Measurements from ENCODE around the gene DHDH. TPM values are rescaled to one million over a fixed set of nuclear protein-coding genes. Genes with fewer than 3 reads are reported as not detected.

The DHDH gene
- total RNA-seq, 3 donors from 2014 or later (not counting 1 experiment from before 2014, with no cell fraction given) = not detected

DNA sequence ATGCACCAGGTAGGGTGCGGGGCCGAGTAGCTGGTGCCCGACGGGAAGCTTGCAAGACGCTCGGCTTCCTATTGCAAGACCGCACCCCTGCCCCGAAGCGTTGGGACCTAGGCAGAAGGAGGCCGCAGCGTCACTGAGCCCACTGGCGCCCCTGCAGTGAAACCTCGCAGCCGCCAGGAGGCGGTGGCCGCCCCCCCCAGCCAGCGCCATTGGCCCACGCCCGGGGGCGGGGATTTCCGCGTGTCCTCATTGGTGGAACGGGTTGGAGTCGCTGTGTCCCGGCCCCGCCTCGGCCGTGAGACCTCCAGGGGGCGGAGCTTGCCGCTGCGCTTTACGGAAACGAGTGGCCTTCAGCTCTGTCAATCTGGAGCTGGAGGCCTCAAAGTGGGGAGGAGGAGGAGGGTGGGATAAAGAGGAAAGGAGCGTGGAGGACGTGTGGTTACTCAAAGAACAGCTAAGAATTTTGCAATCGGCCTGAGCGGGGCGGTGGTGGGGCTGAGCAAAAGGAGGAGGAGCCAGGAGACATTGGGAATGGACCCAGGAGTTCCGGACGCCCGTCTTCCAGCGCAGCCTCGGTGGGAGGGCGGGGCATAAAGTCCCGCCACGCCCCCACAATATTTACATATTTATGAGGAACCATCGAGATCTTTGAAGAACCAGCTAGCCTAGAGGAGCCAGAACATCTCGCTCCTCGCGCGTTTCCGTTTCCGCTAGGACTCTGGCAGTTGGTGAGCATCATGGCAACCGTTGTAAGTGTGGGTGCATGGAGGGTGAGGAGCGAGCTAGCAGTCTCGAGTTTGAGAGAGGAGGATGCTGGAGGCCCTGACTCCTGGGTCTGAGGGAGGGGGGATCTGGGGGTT lies 59.9 kb downstream of the DHDH start, which contains the start of the genes GYS1 and RUVBL2:
TSS of gene GYS1 (minus strand) at position 135 of the 860 bp plus-strand sequence. CDS start 197 bp downstream, outside the sequence.
TSS of gene RUVBL2 (plus strand) at position 713 of the 860 bp plus-strand sequence. CDS start at position 738, 25 bp downstream.
- no peaks in the 10 kb centered on the region for H3K27me3 Mint-ChIP-seq (ENCODE audit: low read depth in 2 of 2)
- peak within 1 kb of the TSS; percentile 97 for H3K4me3 Mint-ChIP-seq
- DNase-seq (peak; percentile 98 to 100), ATAC-seq (peak; percentile 90 to 98 (median 92))
- Histone ChIP-seq H3K9me3 (ENCODE audit: control insufficient read depth, insufficient read depth, low read length) (no peaks in the 10 kb centered on the region), H3K27ac (ENCODE audit: low read length) (peak within 1 kb of the TSS; percentile 86), H3K36me3 (ENCODE audit: control insufficient read depth, insufficient read depth, low read length) (peaks cover 4% of the 10 kb centered on the region), H3K27me3 (ENCODE audit: control insufficient read depth, insufficient read depth, low read length) (no peaks in the 10 kb centered on the region), H3K4me1 (ENCODE audit: control insufficient read depth, insufficient read depth, low read length) (peaks cover 31% of the 10 kb centered on the region), H3K4me3 (ENCODE audit: low read length) (peak within 1 kb of the TSS; percentile 79)
- intact Hi-C loops (cut with micrococcal nuclease) = loop anchor here (10.0 kb wide), 2 partner anchors 151 to 359 kb away; partner anchors contain the start of gene DBP
- H3K9me3 Mint-ChIP-seq = no peaks in the 10 kb centered on the region
- peaks cover 28 to 51% of the 10 kb centered on the region in 2 donors for H3K4me1 Mint-ChIP-seq
- peak within 1 kb of the TSS; percentile 94 to 97 for H3K27ac Mint-ChIP-seq
- no peaks in the 10 kb centered on the region for H3K36me3 Mint-ChIP-seq
- under 1% methylated on average over 56 of the region's 56 CpGs for WGBS (ENCODE audit: insufficient coverage)
- TF ChIP-seq, protein P1, sequence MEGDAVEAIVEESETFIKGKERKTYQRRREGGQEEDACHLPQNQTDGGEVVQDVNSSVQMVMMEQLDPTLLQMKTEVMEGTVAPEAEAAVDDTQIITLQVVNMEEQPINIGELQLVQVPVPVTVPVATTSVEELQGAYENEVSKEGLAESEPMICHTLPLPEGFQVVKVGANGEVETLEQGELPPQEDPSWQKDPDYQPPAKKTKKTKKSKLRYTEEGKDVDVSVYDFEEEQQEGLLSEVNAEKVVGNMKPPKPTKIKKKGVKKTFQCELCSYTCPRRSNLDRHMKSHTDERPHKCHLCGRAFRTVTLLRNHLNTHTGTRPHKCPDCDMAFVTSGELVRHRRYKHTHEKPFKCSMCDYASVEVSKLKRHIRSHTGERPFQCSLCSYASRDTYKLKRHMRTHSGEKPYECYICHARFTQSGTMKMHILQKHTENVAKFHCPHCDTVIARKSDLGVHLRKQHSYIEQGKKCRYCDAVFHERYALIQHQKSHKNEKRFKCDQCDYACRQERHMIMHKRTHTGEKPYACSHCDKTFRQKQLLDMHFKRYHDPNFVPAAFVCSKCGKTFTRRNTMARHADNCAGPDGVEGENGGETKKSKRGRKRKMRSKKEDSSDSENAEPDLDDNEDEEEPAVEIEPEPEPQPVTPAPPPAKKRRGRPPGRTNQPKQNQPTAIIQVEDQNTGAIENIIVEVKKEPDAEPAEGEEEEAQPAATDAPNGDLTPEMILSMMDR (IDR thresholded peaks at IDR 0.05) = peak; percentile 97

DNA sequence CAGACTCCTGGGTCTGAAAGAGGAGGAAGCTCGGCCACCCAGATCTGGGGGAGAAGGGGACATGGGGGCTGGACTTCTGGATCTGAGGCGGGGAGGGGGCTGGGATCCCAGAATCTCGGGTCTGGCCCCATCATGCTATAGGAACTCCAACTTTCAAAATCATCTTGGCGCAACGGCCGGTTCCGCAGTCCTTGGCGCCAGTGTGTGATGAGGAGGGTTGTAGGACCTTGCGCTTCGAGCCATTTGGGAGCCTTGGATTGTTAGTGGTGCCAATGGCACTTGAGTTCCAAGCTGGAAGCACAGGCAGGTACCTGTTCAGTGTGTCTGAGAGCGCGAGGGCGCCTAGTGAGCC lies 60.5 kb downstream of the DHDH start:
- peaks cover 28 to 51% of the 10 kb centered on the region in 2 donors for H3K4me1 Mint-ChIP-seq
- H3K27me3 Mint-ChIP-seq (ENCODE audit: low read depth in 2 of 2) = no peaks in the 10 kb centered on the region
- H3K4me3 Mint-ChIP-seq = peak overlapping the region; percentile 97
- no peaks in the 10 kb centered on the region for H3K9me3 Mint-ChIP-seq
- DNase-seq = no peak
- no peaks in the 10 kb centered on the region for H3K9me3 ChIP-seq (ENCODE audit: control insufficient read depth, insufficient read depth, low read length)
- no peak for ATAC-seq
- WGBS (ENCODE audit: insufficient coverage) = 2% methylated on average over 13 of the region's 13 CpGs
- no peaks in the 10 kb centered on the region for H3K36me3 Mint-ChIP-seq
- peak overlapping the region; percentile 79 for H3K4me3 ChIP-seq (ENCODE audit: low read length)
- intact Hi-C loops (cut with micrococcal nuclease) = loop anchor here (10.0 kb wide), 2 partner anchors 151 to 359 kb away; partner anchors contain the start of gene DBP
- no peaks in the 10 kb centered on the region for H3K36me3 ChIP-seq (ENCODE audit: control insufficient read depth, insufficient read depth, low read length)
- TF ChIP-seq, protein P1 (IDR thresholded peaks at IDR 0.05) = no peak
- peak overlapping the region; percentile 94 to 97 for H3K27ac Mint-ChIP-seq
- H3K27ac ChIP-seq (ENCODE audit: low read length) = peak overlapping the region; percentile 86
- H3K4me1 ChIP-seq (ENCODE audit: control insufficient read depth, insufficient read depth, low read length) = peaks cover 31% of the 10 kb centered on the region
- H3K27me3 ChIP-seq (ENCODE audit: control insufficient read depth, insufficient read depth, low read length) = no peaks in the 10 kb centered on the region

Other genes with a start within 250 kb of the DHDH start
- not detected for gene FUT2, start 237.7 kb upstream of the DHDH start, total RNA-seq
- 1 to 10 TPM in 1 of 3 donors, under 1 TPM in 2; 0.56 to 1.2 (median 0.98) TPM for gene MAMSTR, start 214.0 kb upstream of the DHDH start, total RNA-seq
- gene RASIP1, start 193.1 kb upstream of the DHDH start, total RNA-seq = not detected
- gene IZUMO1, start 186.8 kb upstream of the DHDH start, total RNA-seq = not detected
- gene FUT1, start 181.1 kb upstream of the DHDH start, total RNA-seq = under 1 TPM in 1 of 3 donors, not detected in 2; 0.18 TPM
- gene FGF21, start 178.2 kb upstream of the DHDH start, total RNA-seq = not detected
- 10 to 100 TPM; 11.4 to 14.5 (median 12.1) TPM for gene BCAT2, start 122.7 kb upstream of the DHDH start, total RNA-seq
- under 1 TPM in 1 of 3 donors, not detected in 2; 0.75 TPM for gene HSD17B14, start 97.2 kb upstream of the DHDH start, total RNA-seq
- 1 to 10 TPM; 2.5 to 6.5 (median 5.2) TPM for gene PLEKHA4, start 65.1 kb upstream of the DHDH start, total RNA-seq
- 1,000 to 10,000 TPM in 2 of 3 donors, 100 to 1,000 TPM in 1; 942 to 1,308 (median 1,174) TPM for gene PPP1R15A, start 61.3 kb upstream of the DHDH start, total RNA-seq
- gene TULP2, start 35.0 kb upstream of the DHDH start, total RNA-seq = not detected
- gene NUCB1, start 33.4 kb upstream of the DHDH start, total RNA-seq = 100 to 1,000 TPM; 163 to 192 (median 171) TPM
- 100 to 1,000 TPM; 117 to 133 (median 120) TPM for gene BAX, start 21.2 kb downstream of the DHDH start, total RNA-seq
- 1,000 to 10,000 TPM in 2 of 3 donors, 100 to 1,000 TPM in 1; 554 to 1,168 (median 1,024) TPM for gene FTL, start 31.6 kb downstream of the DHDH start, total RNA-seq
- gene GYS1, start 59.6 kb downstream of the DHDH start, total RNA-seq = 10 to 100 TPM; 31.6 to 34.5 (median 34.4) TPM
- gene RUVBL2, start 60.2 kb downstream of the DHDH start, total RNA-seq = 10 to 100 TPM; 23.6 to 28.3 (median 26.5) TPM
- 1 to 10 TPM in 1 of 3 donors, not detected in 2; 1.4 TPM for gene LHB, start 83.4 kb downstream of the DHDH start, total RNA-seq
- not detected for gene CGB3, start 90.6 kb downstream of the DHDH start, total RNA-seq
- not detected for gene CGB2, start 98.2 kb downstream of the DHDH start, total RNA-seq
- gene CGB1, start 103.2 kb downstream of the DHDH start, total RNA-seq = not detected
- not detected for gene CGB5, start 110.1 kb downstream of the DHDH start, total RNA-seq
- not detected for gene CGB8, start 115.4 kb downstream of the DHDH start, total RNA-seq
- not detected for gene CGB7, start 124.0 kb downstream of the DHDH start, total RNA-seq
- not detected for gene NTF4, start 131.1 kb downstream of the DHDH start, total RNA-seq
- gene KCNA7, start 139.0 kb downstream of the DHDH start, total RNA-seq = not detected
- gene SNRNP70, start 151.8 kb downstream of the DHDH start, total RNA-seq = 100 to 1,000 TPM; 244 to 312 (median 299) TPM
- gene LIN7B, start 180.7 kb downstream of the DHDH start, total RNA-seq = 1 to 10 TPM; 6.2 to 8.8 (median 6.5) TPM
- 1 to 10 TPM; 2.3 to 2.7 (median 2.7) TPM for gene C19orf73, start 185.4 kb downstream of the DHDH start, total RNA-seq
- 1 to 10 TPM; 5.3 to 5.5 (median 5.3) TPM for gene PPFIA3, start 185.8 kb downstream of the DHDH start, total RNA-seq
- gene HRC, start 221.7 kb downstream of the DHDH start, total RNA-seq = not detected
- gene TRPM4, start 224.1 kb downstream of the DHDH start, total RNA-seq = under 1 TPM in 1 of 3 donors, not detected in 2; 0.20 TPM